GM12878 (cell line): ENCODE measurements around the gene PSENEN. TPM values are rescaled to one million over a fixed set of nuclear protein-coding genes. Genes with fewer than 3 reads are reported as not detected.
A peak's percentile ranks its signal among the peaks of the same experiment; 100 is the strongest.

Source experiments
- BCLAF1 ChIP-seq: fragments of 450-650 bp; IDR thresholded peaks from 2 replicates; pipeline ENCODE4 v1.6.1; 2017; ENCODE audit warnings: antibody characterized with exemption, mild to moderate bottlenecking, moderate library complexity
- BHLHE40 ChIP-seq, 2 experiments: fragments of 450-650 bp in 1 of 2; IDR thresholded peaks; 2 replicates each; pipeline ENCODE4 v1.6.1; 2011 to 2017; ENCODE audit warnings: low read depth in 2 of 2, borderline replicate concordance in 1 of 2, improper control_type of control experiment in 1 of 2, low read length in 1 of 2, mild to moderate bottlenecking in 1 of 2
- IRF5 ChIP-seq: fragments of 450-650 bp; IDR thresholded peaks from 2 replicates; pipeline ENCODE4 v1.6.1; 2017; ENCODE audit warnings: borderline replicate concordance
- JUND ChIP-seq: IDR thresholded peaks from 2 replicates; pipeline ENCODE4 v1.6.1; 2012; ENCODE audit warnings: low read depth, mild to moderate bottlenecking, low read length, improper control_type of control experiment, moderate library complexity
- MXI1 ChIP-seq: fragments of 150-350 bp; IDR thresholded peaks from 2 replicates; pipeline ENCODE4 v1.6.1; 2011; ENCODE audit warnings: low read depth, mild to moderate bottlenecking, inconsistent platforms, low read length, improper control_type of control experiment
- MYB ChIP-seq: fragments of 150-350 bp; IDR thresholded peaks from 2 replicates; pipeline ENCODE4 v1.6.1; 2014; ENCODE audit warnings: mild to moderate bottlenecking, low read depth, low read length, borderline replicate concordance
- NBN ChIP-seq: fragments of 450-650 bp; IDR thresholded peaks from 2 replicates; pipeline ENCODE4 v1.6.1; 2016
- NFIC ChIP-seq: IDR thresholded peaks from 2 replicates; pipeline ENCODE4 v1.6.1; 2012; ENCODE audit warnings: low read depth, mild to moderate bottlenecking, inconsistent platforms, low read length, moderate library complexity
- NFYB ChIP-seq: IDR thresholded peaks from 2 replicates; pipeline ENCODE4 v1.6.1; 2011; ENCODE audit warnings: low read depth, mild to moderate bottlenecking, low read length, improper control_type of control experiment, moderate library complexity; ENCODE audit not compliant: insufficient read depth
- PRDM15 ChIP-seq: fragments of 450-650 bp; formaldehyde crosslinking; IDR thresholded peaks from 2 replicates; pipeline ENCODE4 v1.4.0; 2020; ENCODE audit warnings: mild to moderate bottlenecking, moderate library complexity
- RUNX3 ChIP-seq: IDR thresholded peaks from 2 replicates; pipeline ENCODE4 v1.6.1; 2012; ENCODE audit warnings: low read length, inconsistent platforms
- SIX5 ChIP-seq: IDR thresholded peaks from 2 replicates; pipeline ENCODE4 v1.6.1; 2011; ENCODE audit warnings: mild to moderate bottlenecking, low read depth, low read length, moderate library complexity; ENCODE audit not compliant: severe bottlenecking
- ZNF274 ChIP-seq: IDR thresholded peaks from one replicate; pipeline ENCODE4 v1.8.0; 2011; ENCODE audit not compliant: insufficient read length, insufficient read depth
- ZNF592 ChIP-seq: fragments of 450-650 bp; IDR thresholded peaks from 2 replicates; pipeline ENCODE4 v1.6.1; 2017; ENCODE audit warnings: mild to moderate bottlenecking, moderate library complexity
- polyA plus RNA-seq, 11 experiments: library from polyadenylated mRNA; depleted of rRNA in 4 of 11; unstranded in 6 of 11; stranded (reverse) in 5 of 11; fragments of >200 nt; fragmentation: Nextera tagmentation in 4 of 11; fragmentation: Illumina TruSeq in 1 of 11; extraction: Ambion mirVana in 4 of 11; extraction: Trizol in 1 of 11; gene quantifications; 1 replicate in 1 of 11; 2 replicates in 10 of 11; pipeline versions ENCODE4 v1.2.1 to v1.2.3, GENCODE V29; 2011 to 2016; ENCODE audit warnings: inconsistent platforms in 2 of 11, missing spikeins in 2 of 11, low read depth in 1 of 11
- total RNA-seq, 4 experiments: library from RNA; depleted of rRNA in 3 of 4; stranded (reverse); fragments of >200 nt in 3 of 4; fragmentation: Illumina TruSeq in 1 of 4; extraction: Trizol in 1 of 4; gene quantifications; 2 replicates each; pipeline versions ENCODE4 v1.2.1 to v1.2.3, GENCODE V29; 2013 to 2021

Gene PSENEN
- total and polyA plus RNA-seq, 10 of the 15 experiments (the other 5 are each of a cell fraction or from before 2014, with no cell fraction given): 14.4 to 178 (median 43.5) TPM

GRCh38 chr19:35748106-35749020 is 2.9 kb downstream of the PSENEN start, which contains the start of gene LIN37 (continued):
- no peak for TF ChIP-seq IRF5
- TF ChIP-seq RUNX3: peak; percentile 49; the same call in 1 of the 2 replicates
- no peak for TF ChIP-seq PRDM15
- no peak for TF ChIP-seq ZNF592
- TF ChIP-seq NFIC: no peak
- peak; percentile 55 for TF ChIP-seq NBN
- no peak for TF ChIP-seq MYB
- peak in 1 of 2 experiments; percentile 34; a peak in 1 of 4 replicates for TF ChIP-seq BHLHE40 (IDR thresholded peaks at IDR 0.05; ENCODE audit: borderline replicate concordance in 1 of 2, low read depth in 2 of 2, low read length in 1 of 2)
- TF ChIP-seq MXI1: peak; percentile 34; the same call in 1 of the 2 replicates
- 0 out of 2 replicates have a peak, but pooled peaks have one; percentile 9 for TF ChIP-seq JUND
- peak; percentile 97 for TF ChIP-seq SIX5
- TF ChIP-seq BCLAF1: no peak
- TF ChIP-seq ZNF274: no peak
- TF ChIP-seq NFYB: peak; percentile 89
